Neuronal stem cell (in vitro differentiated cells): ENCODE results near the gene PWWP2B.

Experiments used
- DNase-seq: peaks from one replicate; pipeline ENCODE4 v3.0.0-alpha.2; 2013; ENCODE audit warnings: low spot score
- H2AFZ ChIP-seq: one replicate; pipeline ENCODE4 v1.6.1; 2013; ENCODE audit warnings: mild to moderate bottlenecking, low read length, inconsistent platforms
- H2AK5ac ChIP-seq: 2 replicates; pipeline ENCODE4 v1.6.1; 2013; ENCODE audit warnings: low read depth, mild to moderate bottlenecking, inconsistent platforms, low read length, moderate library complexity, mixed read lengths
- H2BK120ac ChIP-seq: 2 replicates; pipeline ENCODE4 v1.6.1; 2013; ENCODE audit warnings: low read depth, mild to moderate bottlenecking, inconsistent platforms, low read length, moderate library complexity, mixed read lengths
- H2BK12ac ChIP-seq: one replicate; pipeline ENCODE4 v1.6.1; 2013; ENCODE audit warnings: low read length, inconsistent platforms
- H2BK15ac ChIP-seq: 2 replicates; pipeline ENCODE4 v1.6.1; 2013; ENCODE audit warnings: mild to moderate bottlenecking, low read length, inconsistent platforms, mixed read lengths
- H2BK5ac ChIP-seq: one replicate; pipeline ENCODE4 v1.6.1; 2013; ENCODE audit warnings: inconsistent platforms, mild to moderate bottlenecking, low read length, moderate library complexity
- H3K14ac ChIP-seq: one replicate; pipeline ENCODE4 v1.6.1; 2013; ENCODE audit warnings: low read length, inconsistent platforms
- H3K18ac ChIP-seq: 2 replicates; pipeline ENCODE4 v1.6.1; 2013; ENCODE audit warnings: low read length, inconsistent platforms
- H3K23ac ChIP-seq: 2 replicates; pipeline ENCODE4 v1.6.1; 2013; ENCODE audit warnings: low read depth, mild to moderate bottlenecking, mixed read lengths, low read length, inconsistent platforms; ENCODE audit not compliant: poor library complexity
- H3K27ac ChIP-seq: replicated peaks from 3 replicates; pipeline ENCODE4 v1.5.1; 2013; ENCODE audit warnings: low read length, inconsistent platforms
- H3K27me3 ChIP-seq, 3 experiments: 2 replicates each; pipeline ENCODE4 v1.6.1; 2013; ENCODE audit warnings: low read length in 3 of 3, mild to moderate bottlenecking in 2 of 3, inconsistent platforms in 1 of 3, low read depth in 1 of 3, mixed read lengths in 1 of 3, moderate library complexity in 1 of 3; ENCODE audit not compliant: control insufficient read depth in 3 of 3, insufficient read depth in 3 of 3
- H3K36me3 ChIP-seq, 2 donors: replicated peaks in 1 of 2; 2 replicates each; pipeline ENCODE4 v1.6.1; 2013; ENCODE audit warnings: low read length in 2 of 2; ENCODE audit not compliant: control insufficient read depth in 2 of 2, insufficient read depth in 2 of 2
- H3K4ac ChIP-seq: 2 replicates; pipeline ENCODE4 v1.6.1; 2013; ENCODE audit warnings: inconsistent platforms, mild to moderate bottlenecking, low read length, moderate library complexity
- H3K4me1 ChIP-seq, 2 donors: 1 replicate in 1 of 2; 2 replicates in 1 of 2; pipeline ENCODE4 v1.6.1; 2013; ENCODE audit warnings: low read length in 2 of 2, low read depth in 1 of 2; ENCODE audit not compliant: control insufficient read depth in 2 of 2, insufficient read depth in 1 of 2
- H3K4me2 ChIP-seq: one replicate; pipeline ENCODE4 v1.6.1; 2013; ENCODE audit warnings: mild to moderate bottlenecking, low read length, inconsistent platforms; ENCODE audit not compliant: insufficient read depth, poor library complexity, severe bottlenecking
- H3K4me3 ChIP-seq, 2 donors: 2 replicates each; pipeline ENCODE4 v1.5.1; 2013; ENCODE audit warnings: low read length in 2 of 2, mild to moderate bottlenecking in 2 of 2, inconsistent platforms in 1 of 2, moderate library complexity in 1 of 2
- H3K79me1 ChIP-seq: one replicate; pipeline ENCODE4 v1.6.1; 2013; ENCODE audit warnings: low read depth, mild to moderate bottlenecking, inconsistent platforms, low read length, moderate library complexity
- H3K9ac ChIP-seq: one replicate; pipeline ENCODE4 v1.6.1; 2013; ENCODE audit warnings: mild to moderate bottlenecking, low read depth, low read length, inconsistent platforms; ENCODE audit not compliant: poor library complexity
- H3K9me3 ChIP-seq, 2 donors: replicated peaks in 1 of 2; 2 replicates each; pipeline versions ENCODE3 to v1.6.1; 2013; ENCODE audit warnings: low read length in 2 of 2, mild to moderate bottlenecking in 2 of 2, inconsistent platforms in 1 of 2, low read depth in 1 of 2, mixed read lengths in 1 of 2, moderate library complexity in 1 of 2; ENCODE audit not compliant: control insufficient read depth in 2 of 2, insufficient read depth in 1 of 2
- H4K8ac ChIP-seq: one replicate; pipeline ENCODE4 v1.6.1; 2013; ENCODE audit warnings: low read depth, mild to moderate bottlenecking, inconsistent platforms, low read length, moderate library complexity
- H4K91ac ChIP-seq: one replicate; pipeline ENCODE4 v1.6.1; 2013; ENCODE audit warnings: low read length, low read depth, mild to moderate bottlenecking, inconsistent platforms; ENCODE audit not compliant: poor library complexity
- WGBS, 2 donors: extraction: QIAGEN DNeasy Blood & Tissue Kit; methylation state at CpG; one replicate each; pipeline ENCODE4 v1.1.7; 2013; ENCODE audit warnings: missing lambda C conversion rate in 2 of 2, mixed read lengths in 1 of 2; ENCODE audit not compliant: insufficient read length in 2 of 2, insufficient replicate concordance in 1 of 2; ENCODE audit errors: extremely low coverage in 2 of 2; 5-methylcytosine and 5-hydroxymethylcytosine counted together

PWWP2B gene

DNA sequence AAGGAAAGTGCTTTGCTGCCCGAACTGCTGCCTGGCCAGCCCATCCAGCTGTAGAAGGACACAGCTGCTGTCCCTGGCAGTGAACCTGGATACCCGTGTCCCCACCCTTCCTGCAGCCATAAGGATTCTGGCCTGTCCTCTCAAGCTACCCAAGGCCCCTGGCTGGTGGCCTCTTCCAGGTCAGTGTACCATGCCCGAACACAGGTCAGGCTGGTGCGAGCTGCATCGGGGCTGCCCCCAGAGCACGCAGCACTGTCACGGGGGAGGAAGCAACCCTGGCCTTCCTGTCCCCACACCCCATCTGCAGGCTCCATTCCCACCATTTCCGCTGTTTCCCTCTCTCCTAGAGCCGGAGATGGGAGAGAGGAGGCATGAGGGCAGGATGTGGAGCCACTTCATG, 30.5 kb upstream of the PWWP2B start:
- Histone ChIP-seq H4K91ac (no peak overlapping the region), H3K23ac (peak overlapping the region; percentile 62), H2BK12ac (no peak overlapping the region), H3K4ac (no peak overlapping the region), H3K79me1 (no peaks in the 10 kb centered on the region), H3K9ac (peak overlapping the region; percentile 9), H2AK5ac (no peak overlapping the region), H2BK15ac (no peak overlapping the region), H3K18ac (no peak overlapping the region), H3K4me2 (no peak overlapping the region), H4K8ac (no peak overlapping the region), H3K27me3 (no peaks in the 10 kb centered on the region), H3K27ac (no peak overlapping the region), H3K9me3 (peaks cover 0 to 4% of the 10 kb centered on the region in 2 donors), H3K14ac (no peak overlapping the region), H3K36me3 (peaks cover 8 to 36% of the 10 kb centered on the region in 2 donors), H2AFZ (no peak overlapping the region), H3K4me1 (no peaks in the 10 kb centered on the region), H2BK5ac (no peak overlapping the region), H3K4me3 (no peak overlapping the region), H2BK120ac (no peak overlapping the region)
- DNase-seq = no peak
- no CpG with 5 or more reads among the region's 9 CpGs for WGBS, 2 donors

- H3K4me1 ChIP-seq = no peaks in the 10 kb centered on the region
- no peak overlapping the region for H4K8ac ChIP-seq
- no peak overlapping the region for H3K4ac ChIP-seq
- no peak overlapping the region for H2BK5ac ChIP-seq
- no peak overlapping the region for H2AFZ ChIP-seq
- no peak for DNase-seq
- no peak overlapping the region for H3K4me2 ChIP-seq
- peaks cover 0 to 4% of the 10 kb centered on the region in 2 donors for H3K9me3 ChIP-seq
- no peak overlapping the region for H2BK120ac ChIP-seq
- H3K27ac ChIP-seq = no peak overlapping the region
- no peak overlapping the region for H4K91ac ChIP-seq
- no peaks in the 10 kb centered on the region for H3K27me3 ChIP-seq
- no peak overlapping the region for H2BK15ac ChIP-seq
- no peak overlapping the region for H3K23ac ChIP-seq
- H3K9ac ChIP-seq = no peak overlapping the region
- H3K14ac ChIP-seq = no peak overlapping the region
- no peak overlapping the region for H3K18ac ChIP-seq
- WGBS, 2 donors = no CpG with 5 or more reads among the region's 4 CpGs
- H2BK12ac ChIP-seq = no peak overlapping the region
- H3K4me3 ChIP-seq = no peak overlapping the region
- H3K36me3 ChIP-seq = peaks cover 8 to 36% of the 10 kb centered on the region in 2 donors
- H2AK5ac ChIP-seq = no peak overlapping the region
- no peaks in the 10 kb centered on the region for H3K79me1 ChIP-seq
Observed at GRCh38 chr10:132368391-132368790, 28.6 kb upstream of the PWWP2B start.

DNA sequence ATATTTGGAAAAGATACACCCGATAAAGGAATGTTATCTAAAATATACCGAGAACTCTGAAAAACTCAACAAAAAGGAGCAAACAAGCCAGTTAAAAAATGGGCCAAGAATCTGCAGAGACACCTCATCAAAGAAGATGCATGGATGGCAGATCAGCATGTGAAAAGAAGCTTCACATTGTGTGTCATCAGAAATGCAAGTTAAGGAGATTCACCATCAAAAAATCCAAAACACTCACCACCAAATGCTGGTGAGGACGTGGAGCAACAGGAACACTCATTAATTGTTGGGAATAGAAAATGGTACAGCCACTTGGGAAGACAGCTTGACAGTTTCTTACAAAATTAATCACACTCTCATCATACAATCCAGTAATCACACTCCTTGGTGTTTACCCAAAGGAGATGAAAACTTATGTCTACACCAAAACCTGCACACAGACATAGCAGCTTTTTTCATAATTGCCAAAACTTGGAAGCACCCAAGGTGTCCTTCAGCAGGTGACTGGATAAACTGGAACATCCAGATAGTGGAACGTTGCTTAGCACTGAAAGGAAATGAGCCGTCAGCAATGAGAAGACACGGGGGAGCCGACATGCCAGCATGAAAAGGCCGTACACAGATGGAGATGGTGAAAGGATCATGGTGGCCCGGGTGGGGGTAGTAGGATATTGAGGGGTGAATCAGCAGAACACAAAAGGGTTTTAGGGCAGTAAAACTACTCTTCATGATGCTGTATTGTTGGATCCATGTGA, 27.9 kb upstream of the PWWP2B start:
- H3K18ac ChIP-seq = no peak overlapping the region
- WGBS, 2 donors = no CpG with 5 or more reads among the region's 9 CpGs
- H4K8ac ChIP-seq = no peak overlapping the region

GRCh38 chr10:132369636-132370185, 27.3 kb upstream of the PWWP2B start:
- DNase-seq = no peak
- H2AK5ac ChIP-seq = no peak overlapping the region
- no peaks in the 10 kb centered on the region for H3K79me1 ChIP-seq
- H3K9ac ChIP-seq = no peak overlapping the region
- H3K23ac ChIP-seq = no peak overlapping the region
- H3K27me3 ChIP-seq = no peaks in the 10 kb centered on the region
- no peak overlapping the region for H3K4me3 ChIP-seq
- no peak overlapping the region for H2BK15ac ChIP-seq
- H3K14ac ChIP-seq = no peak overlapping the region
- H4K8ac ChIP-seq = no peak overlapping the region
- H3K4me1 ChIP-seq = no peaks in the 10 kb centered on the region
- H3K9me3 ChIP-seq = no peaks in the 10 kb centered on the region
- H2BK5ac ChIP-seq = no peak overlapping the region
- WGBS, 2 donors = no CpG with 5 or more reads among the region's 13 CpGs
- no peak overlapping the region for H2AFZ ChIP-seq
- H3K4ac ChIP-seq = no peak overlapping the region
- no peak overlapping the region for H4K91ac ChIP-seq
- H3K27ac ChIP-seq = no peak overlapping the region
- H2BK12ac ChIP-seq = no peak overlapping the region
- no peak overlapping the region for H2BK120ac ChIP-seq
- no peak overlapping the region for H3K4me2 ChIP-seq
- peaks cover 3 to 30% of the 10 kb centered on the region in 2 donors for H3K36me3 ChIP-seq
- H3K18ac ChIP-seq = no peak overlapping the region

More for the DNA sequence above, 27.9 kb upstream of the PWWP2B start:
- no peak overlapping the region for H4K91ac ChIP-seq
- H2BK5ac ChIP-seq = no peak overlapping the region
- H3K27me3 ChIP-seq = no peaks in the 10 kb centered on the region
- H3K9ac ChIP-seq = no peak overlapping the region
- no peak overlapping the region for H3K14ac ChIP-seq
- H2AK5ac ChIP-seq = no peak overlapping the region
- H3K4me1 ChIP-seq = no peaks in the 10 kb centered on the region
- no peak overlapping the region for H3K4me2 ChIP-seq
- H3K23ac ChIP-seq = no peak overlapping the region
- H2BK12ac ChIP-seq = no peak overlapping the region
- no peak overlapping the region for H2AFZ ChIP-seq
- no peak overlapping the region for H2BK15ac ChIP-seq
- DNase-seq = no peak
- H3K9me3 ChIP-seq = peaks cover 0 to 4% of the 10 kb centered on the region in 2 donors
- H3K36me3 ChIP-seq = peaks cover 8 to 36% of the 10 kb centered on the region in 2 donors
- H3K79me1 ChIP-seq = no peaks in the 10 kb centered on the region
- no peak overlapping the region for H2BK120ac ChIP-seq
- H3K4me3 ChIP-seq = no peak overlapping the region
- H3K27ac ChIP-seq = no peak overlapping the region
- no peak overlapping the region for H3K4ac ChIP-seq
